NCI-H1436 (cell line): ENCODE measurements around the gene MN1.

Experiments used
- DNase-seq: peaks from one replicate; lab custom pipeline; 2025; lab: John Stamatoyannopoulos, UW

The MN1 gene

GRCh38 chr22:27732841-27733240, 68.7 kb downstream of the MN1 start:
- no peak for DNase-seq

GRCh38 chr22:27732391-27732790, 69.2 kb downstream of the MN1 start:
- DNase-seq: no peak

GRCh38 chr22:27731621-27732020, 69.9 kb downstream of the MN1 start:
- no peak for DNase-seq

GRCh38 chr22:27730641-27731433, 70.7 kb downstream of the MN1 start:
- no peak for DNase-seq

GRCh38 chr22:27729246-27729645, 72.3 kb downstream of the MN1 start:
- DNase-seq: no peak

GRCh38 chr22:27727673-27728451, 73.7 kb downstream of the MN1 start:
- no peak for DNase-seq

- DNase-seq: no peak
These were observed 74.7 kb downstream of the MN1 start for GRCh38 chr22:27726686-27727449.

- DNase-seq: no peak
These were observed 75.2 kb downstream of the MN1 start for GRCh38 chr22:27726331-27726685.

- DNase-seq: no peak
These were observed 75.9 kb downstream of the MN1 start for GRCh38 chr22:27725661-27726060.

- DNase-seq: no peak
These were observed 76.8 kb downstream of the MN1 start for GRCh38 chr22:27724709-27725108.

GRCh38 chr22:27724157-27724556, 77.4 kb downstream of the MN1 start:
- no peak for DNase-seq

GRCh38 chr22:27723708-27724107, 77.8 kb downstream of the MN1 start:
- no peak for DNase-seq

- no peak for DNase-seq
These were observed 78.4 kb downstream of the MN1 start for GRCh38 chr22:27723158-27723557.

GRCh38 chr22:27720860-27721259, 80.7 kb downstream of the MN1 start:
- no peak for DNase-seq

GRCh38 chr22:27719535-27720227, 81.9 kb downstream of the MN1 start:
- DNase-seq: no peak

- DNase-seq: no peak
These were observed 82.6 kb downstream of the MN1 start for GRCh38 chr22:27719036-27719347.

- no peak for DNase-seq
These were observed 83.1 kb downstream of the MN1 start for GRCh38 chr22:27718186-27719035.

- no peak for DNase-seq
These were observed 84.5 kb downstream of the MN1 start for GRCh38 chr22:27717094-27717493.

GRCh38 chr22:27716074-27716473, 85.5 kb downstream of the MN1 start:
- no peak for DNase-seq

GRCh38 chr22:27715106-27715505, 86.5 kb downstream of the MN1 start:
- no peak for DNase-seq

GRCh38 chr22:27714068-27714467, 87.5 kb downstream of the MN1 start:
- DNase-seq: no peak
